Retinal pigment epithelial cell (primary cell): ENCODE data around the gene SCUBE1.

Source experiments
- DNase-seq: peaks from one replicate; pipeline ENCODE4 v3.0.0-alpha.2; 2010; ENCODE audit warnings: low read depth
- H3K4me3 ChIP-seq: 2 replicates; pipeline ENCODE4 v1.5.1; 2011; ENCODE audit warnings: mild to moderate bottlenecking, low read length, control low read depth, moderate library complexity
- TF ChIP-seq, protein P1 (sequence below): conservative IDR thresholded peaks from 2 replicates; pipeline ENCODE4 v1.5.1; 2011; ENCODE audit warnings: low read depth, low read length, control low read depth, inconsistent platforms

SCUBE1 gene

DNA sequence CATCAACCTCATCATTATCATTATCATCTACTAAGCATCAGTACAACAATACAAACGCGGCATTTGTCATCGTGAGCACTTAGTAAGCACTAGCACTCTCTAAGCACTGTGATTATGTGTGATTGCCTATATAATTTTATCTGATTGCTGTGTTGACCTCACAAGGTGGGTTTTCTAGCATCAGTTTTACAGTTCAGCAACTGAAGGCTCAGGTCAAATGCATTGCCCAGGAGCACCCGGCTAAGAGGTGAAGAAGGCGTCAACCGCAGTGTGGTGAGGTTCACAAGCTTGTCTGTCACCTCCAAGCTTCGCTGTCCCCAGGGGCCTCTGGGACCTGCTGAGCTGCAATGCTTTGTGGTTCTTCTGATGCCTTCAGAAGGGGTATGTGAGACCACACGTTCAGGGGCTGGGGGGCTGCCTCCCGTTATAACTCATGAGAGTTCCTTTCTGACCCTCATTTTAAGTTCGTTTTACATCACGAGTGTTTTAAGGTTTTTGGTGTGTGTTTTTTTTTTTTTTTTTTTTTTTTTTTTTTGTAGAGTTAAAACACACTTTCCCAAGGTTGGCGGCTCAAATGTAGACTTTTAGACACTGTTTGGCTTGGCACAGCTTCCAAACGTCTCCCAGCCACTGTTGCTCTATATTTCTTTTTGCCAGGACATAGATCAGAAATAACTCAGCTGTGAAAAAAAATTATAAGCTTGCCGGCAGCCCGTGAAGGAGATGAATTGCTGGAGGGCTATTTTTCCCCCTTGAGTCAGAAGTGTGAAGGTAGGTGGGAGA, 33.8 kb upstream of the SCUBE1 start:
- H3K4me3 ChIP-seq, result no peak overlapping the region
- DNase-seq, result no peak
- TF ChIP-seq, protein P1, sequence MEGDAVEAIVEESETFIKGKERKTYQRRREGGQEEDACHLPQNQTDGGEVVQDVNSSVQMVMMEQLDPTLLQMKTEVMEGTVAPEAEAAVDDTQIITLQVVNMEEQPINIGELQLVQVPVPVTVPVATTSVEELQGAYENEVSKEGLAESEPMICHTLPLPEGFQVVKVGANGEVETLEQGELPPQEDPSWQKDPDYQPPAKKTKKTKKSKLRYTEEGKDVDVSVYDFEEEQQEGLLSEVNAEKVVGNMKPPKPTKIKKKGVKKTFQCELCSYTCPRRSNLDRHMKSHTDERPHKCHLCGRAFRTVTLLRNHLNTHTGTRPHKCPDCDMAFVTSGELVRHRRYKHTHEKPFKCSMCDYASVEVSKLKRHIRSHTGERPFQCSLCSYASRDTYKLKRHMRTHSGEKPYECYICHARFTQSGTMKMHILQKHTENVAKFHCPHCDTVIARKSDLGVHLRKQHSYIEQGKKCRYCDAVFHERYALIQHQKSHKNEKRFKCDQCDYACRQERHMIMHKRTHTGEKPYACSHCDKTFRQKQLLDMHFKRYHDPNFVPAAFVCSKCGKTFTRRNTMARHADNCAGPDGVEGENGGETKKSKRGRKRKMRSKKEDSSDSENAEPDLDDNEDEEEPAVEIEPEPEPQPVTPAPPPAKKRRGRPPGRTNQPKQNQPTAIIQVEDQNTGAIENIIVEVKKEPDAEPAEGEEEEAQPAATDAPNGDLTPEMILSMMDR, result no peak

DNA sequence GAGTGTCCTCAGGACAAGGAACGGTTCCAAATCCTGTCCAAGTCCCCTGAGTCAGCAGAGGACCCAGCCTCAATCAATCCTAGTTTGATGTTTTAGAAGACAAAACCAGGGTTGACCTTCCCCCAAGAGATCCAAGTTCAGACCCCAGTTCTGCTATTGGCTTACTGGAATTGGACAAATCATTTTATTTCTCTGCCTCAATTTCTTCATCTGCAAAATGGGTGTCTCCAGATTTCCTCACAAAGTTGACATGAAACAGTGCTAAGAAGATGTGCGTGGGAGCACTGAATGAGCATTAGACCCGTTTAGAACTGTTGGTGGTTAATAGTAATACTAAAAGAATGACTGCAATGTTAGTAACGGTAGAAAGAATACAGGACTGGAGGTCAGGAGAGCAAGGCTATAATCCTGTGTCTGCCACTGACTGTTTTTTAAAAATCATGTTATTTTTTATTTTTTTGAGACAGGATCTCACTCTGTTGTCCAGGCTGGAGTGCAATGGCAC, 32.8 kb upstream of the SCUBE1 start:
- no peak overlapping the region for H3K4me3 ChIP-seq
- peak; percentile 31 for DNase-seq
- TF ChIP-seq, protein P1, result no peak

DNA sequence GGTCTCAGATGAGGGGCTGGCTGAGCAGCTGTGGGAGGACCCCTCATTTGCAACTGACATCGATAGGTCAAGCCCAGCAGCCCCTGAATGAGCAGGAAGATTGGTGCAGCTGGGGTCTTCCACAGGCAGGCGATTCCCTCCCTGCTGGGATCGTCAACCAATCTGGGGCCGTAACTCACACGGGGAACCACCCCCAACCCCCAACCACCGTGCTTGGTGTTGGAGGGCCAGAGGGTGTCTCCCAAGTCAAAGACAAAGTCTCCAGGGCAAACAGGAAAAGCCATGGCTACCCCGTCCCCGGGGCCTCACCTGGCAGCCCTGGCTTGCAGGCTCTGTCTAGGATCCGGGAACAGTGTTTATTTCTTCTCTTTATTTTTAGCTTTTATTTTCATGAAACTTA, 26.9 kb upstream of the SCUBE1 start:
- DNase-seq, result no peak
- TF ChIP-seq, protein P1, result no peak
- no peak overlapping the region for H3K4me3 ChIP-seq

DNA sequence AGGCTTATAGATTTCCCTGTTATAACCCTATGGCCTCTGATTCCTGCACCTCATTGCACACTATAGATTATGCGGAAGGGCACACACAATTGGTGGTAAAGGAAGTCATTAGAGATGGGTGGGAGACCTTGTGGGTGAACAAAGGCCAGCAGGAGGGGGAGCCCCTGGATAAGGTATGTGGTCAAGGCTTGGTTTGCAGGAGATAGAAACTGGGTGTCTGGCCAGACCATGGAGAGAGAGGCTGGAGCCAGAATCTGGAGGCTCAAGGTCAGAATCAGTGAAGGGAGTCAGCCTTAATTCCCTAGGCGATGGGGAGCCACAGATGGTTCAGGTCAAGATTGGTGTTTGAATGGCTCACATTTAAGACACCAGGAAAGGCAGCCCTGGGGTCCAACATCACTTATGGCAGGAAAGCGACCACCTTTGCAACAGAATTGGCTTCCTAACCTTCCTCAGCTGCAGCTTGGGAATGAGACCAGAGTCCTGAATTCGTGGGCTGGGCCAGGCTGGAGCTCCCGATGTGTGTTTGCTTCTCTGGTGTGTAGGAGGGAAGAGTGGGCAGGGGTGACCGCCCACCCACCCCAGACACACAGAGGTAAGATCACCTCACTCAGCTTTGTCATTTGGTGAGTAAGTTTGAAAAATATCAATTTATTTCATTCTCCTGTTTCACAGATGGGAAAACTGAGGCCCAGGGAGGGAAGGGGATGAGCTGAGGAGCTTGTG, 22.7 kb upstream of the SCUBE1 start:
- TF ChIP-seq, protein P1, result no peak
- no peak for DNase-seq

DNA sequence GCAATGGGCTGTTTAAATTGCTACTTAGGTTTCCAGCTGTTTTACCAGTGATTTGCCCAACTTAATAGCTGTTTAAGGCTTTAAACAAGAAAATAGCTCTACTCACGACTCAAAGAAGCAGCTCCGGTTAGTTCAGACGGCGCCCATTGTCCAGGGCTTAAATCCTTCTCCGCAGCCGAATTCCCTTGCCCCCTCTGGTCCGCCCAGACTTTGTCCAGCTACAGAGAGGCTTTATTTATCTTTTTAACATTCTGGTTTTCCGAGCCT, 20.9 kb upstream of the SCUBE1 start:
- DNase-seq, result no peak
- TF ChIP-seq, protein P1, result no peak
- no peak overlapping the region for H3K4me3 ChIP-seq

More for the DNA sequence above, 22.7 kb upstream of the SCUBE1 start:
- H3K4me3 ChIP-seq, result no peak overlapping the region

DNA sequence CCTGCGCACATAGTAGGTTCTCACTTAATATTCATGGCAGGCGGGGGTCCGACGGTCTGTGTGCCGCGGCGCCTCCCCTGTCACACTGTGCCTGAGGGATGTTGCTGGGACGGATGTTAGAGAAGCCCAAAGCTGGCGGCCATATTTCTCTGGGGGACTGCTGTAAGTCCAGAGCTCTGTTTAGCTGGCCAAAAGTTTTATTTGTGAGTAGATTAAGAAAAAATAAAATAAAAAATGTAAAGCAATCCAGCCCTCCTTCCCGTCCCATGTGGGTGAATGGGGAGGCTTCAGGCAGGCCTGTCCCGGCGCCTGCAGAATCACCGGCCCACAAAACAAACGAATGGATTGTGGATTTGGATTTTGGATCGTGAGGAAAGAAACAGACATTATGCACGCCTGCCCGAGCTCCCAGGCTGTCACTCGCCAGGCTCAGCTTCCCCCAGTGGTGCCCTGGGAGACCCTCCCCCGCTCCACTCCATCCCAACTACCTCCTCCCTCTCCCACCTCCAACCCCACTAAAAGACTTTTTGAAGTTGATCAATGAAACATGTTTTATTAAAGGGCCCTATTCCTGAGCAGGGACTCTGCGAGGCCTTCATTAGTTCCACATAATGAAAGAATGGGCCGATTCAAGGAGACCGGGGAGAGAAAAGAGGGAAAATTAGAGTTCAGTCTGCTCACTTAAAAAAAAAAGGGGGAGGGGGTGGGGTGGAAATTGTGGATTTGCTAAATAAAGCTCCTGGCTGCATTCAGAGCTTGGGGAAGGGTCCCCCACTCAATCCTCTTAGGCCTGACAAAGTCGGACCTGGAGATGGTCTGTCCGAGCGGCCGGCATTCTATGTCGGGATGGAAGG, 20.4 kb upstream of the SCUBE1 start:
- no peak for DNase-seq
- no peak overlapping the region for H3K4me3 ChIP-seq
- TF ChIP-seq, protein P1, result no peak
